Measurements from ENCODE around the gene POLR3GL.

POLR3GL gene

DNA sequence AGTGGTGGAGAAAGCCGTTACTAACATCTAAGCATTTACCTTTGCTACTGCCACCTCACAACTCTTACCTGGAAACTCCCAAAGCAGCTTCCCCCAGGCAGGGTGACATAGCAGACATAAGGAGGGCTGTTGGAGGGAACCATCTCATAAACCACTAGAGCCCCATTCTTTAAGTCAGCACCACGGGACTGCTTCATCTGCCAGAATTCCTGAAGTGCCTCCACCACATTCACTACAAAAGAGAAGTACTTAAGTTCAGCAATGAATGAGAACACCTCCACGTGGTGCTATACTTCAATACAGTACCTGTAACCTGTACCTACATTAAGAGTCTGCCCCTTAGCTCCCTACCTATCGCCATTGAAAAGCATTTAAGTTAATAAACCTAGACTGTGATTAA, 16.9 kb upstream of the POLR3GL start:
- TF ChIP-seq, protein P1, sequence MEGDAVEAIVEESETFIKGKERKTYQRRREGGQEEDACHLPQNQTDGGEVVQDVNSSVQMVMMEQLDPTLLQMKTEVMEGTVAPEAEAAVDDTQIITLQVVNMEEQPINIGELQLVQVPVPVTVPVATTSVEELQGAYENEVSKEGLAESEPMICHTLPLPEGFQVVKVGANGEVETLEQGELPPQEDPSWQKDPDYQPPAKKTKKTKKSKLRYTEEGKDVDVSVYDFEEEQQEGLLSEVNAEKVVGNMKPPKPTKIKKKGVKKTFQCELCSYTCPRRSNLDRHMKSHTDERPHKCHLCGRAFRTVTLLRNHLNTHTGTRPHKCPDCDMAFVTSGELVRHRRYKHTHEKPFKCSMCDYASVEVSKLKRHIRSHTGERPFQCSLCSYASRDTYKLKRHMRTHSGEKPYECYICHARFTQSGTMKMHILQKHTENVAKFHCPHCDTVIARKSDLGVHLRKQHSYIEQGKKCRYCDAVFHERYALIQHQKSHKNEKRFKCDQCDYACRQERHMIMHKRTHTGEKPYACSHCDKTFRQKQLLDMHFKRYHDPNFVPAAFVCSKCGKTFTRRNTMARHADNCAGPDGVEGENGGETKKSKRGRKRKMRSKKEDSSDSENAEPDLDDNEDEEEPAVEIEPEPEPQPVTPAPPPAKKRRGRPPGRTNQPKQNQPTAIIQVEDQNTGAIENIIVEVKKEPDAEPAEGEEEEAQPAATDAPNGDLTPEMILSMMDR (IDR thresholded peaks at IDR 0.05; ENCODE audit: insufficient read depth, low read length): no peak
- TF ChIP-seq SPI1 (IDR thresholded peaks at IDR 0.05; ENCODE audit: borderline replicate concordance, low read depth) (no peak), POLR2AphosphoS5 (IDR thresholded peaks at IDR 0.05; ENCODE audit: low read depth) (no peak), GABPA (IDR thresholded peaks at IDR 0.05; ENCODE audit: low read depth) (no peak)
- TF ChIP-seq, protein P2, sequence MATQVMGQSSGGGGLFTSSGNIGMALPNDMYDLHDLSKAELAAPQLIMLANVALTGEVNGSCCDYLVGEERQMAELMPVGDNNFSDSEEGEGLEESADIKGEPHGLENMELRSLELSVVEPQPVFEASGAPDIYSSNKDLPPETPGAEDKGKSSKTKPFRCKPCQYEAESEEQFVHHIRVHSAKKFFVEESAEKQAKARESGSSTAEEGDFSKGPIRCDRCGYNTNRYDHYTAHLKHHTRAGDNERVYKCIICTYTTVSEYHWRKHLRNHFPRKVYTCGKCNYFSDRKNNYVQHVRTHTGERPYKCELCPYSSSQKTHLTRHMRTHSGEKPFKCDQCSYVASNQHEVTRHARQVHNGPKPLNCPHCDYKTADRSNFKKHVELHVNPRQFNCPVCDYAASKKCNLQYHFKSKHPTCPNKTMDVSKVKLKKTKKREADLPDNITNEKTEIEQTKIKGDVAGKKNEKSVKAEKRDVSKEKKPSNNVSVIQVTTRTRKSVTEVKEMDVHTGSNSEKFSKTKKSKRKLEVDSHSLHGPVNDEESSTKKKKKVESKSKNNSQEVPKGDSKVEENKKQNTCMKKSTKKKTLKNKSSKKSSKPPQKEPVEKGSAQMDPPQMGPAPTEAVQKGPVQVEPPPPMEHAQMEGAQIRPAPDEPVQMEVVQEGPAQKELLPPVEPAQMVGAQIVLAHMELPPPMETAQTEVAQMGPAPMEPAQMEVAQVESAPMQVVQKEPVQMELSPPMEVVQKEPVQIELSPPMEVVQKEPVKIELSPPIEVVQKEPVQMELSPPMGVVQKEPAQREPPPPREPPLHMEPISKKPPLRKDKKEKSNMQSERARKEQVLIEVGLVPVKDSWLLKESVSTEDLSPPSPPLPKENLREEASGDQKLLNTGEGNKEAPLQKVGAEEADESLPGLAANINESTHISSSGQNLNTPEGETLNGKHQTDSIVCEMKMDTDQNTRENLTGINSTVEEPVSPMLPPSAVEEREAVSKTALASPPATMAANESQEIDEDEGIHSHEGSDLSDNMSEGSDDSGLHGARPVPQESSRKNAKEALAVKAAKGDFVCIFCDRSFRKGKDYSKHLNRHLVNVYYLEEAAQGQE (IDR thresholded peaks at IDR 0.05; ENCODE audit: insufficient replicate concordance, low read depth): no peak
- no peak for DNase-seq (ENCODE audit: low read depth in 1 of 2, low spot score in 1 of 2)
- H3K27me3 ChIP-seq (ENCODE audit: insufficient read depth, poor library complexity, severe bottlenecking): no peaks in the 10 kb centered on the region
- H3K27ac ChIP-seq (replicated peaks): no peak overlapping the region
- H3K4me3 ChIP-seq (replicated peaks; ENCODE audit: insufficient read depth, low read length): no peak overlapping the region

DNA sequence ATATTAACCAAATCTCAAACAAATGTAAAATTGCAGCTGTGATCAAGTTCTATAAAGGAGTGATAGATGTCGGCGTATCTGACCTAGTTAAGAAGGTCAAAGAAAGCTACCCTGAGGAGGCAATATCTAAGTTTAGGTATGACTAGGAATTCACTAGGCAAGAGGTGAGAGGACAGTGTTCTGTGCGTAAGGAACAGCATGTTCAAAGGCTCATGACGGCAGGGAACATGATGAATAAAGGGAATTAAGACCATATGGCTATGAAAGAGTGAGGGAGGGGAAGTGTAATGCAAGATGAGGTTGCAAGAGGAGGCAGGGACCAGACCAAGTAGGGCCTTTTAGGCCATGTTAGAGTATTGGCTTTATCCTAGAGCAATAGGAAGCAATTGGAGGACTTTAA, 15.3 kb upstream of the POLR3GL start:
- no peak for TF ChIP-seq SPI1 (IDR thresholded peaks at IDR 0.05; ENCODE audit: borderline replicate concordance, low read depth)
- TF ChIP-seq GABPA (IDR thresholded peaks at IDR 0.05; ENCODE audit: low read depth): no peak
- H3K27me3 ChIP-seq (ENCODE audit: insufficient read depth, poor library complexity, severe bottlenecking): no peaks in the 10 kb centered on the region
- no peak for DNase-seq (ENCODE audit: low read depth in 1 of 2, low spot score in 1 of 2)
- no peak overlapping the region for H3K4me3 ChIP-seq (replicated peaks; ENCODE audit: insufficient read depth, low read length)
- H3K27ac ChIP-seq (replicated peaks): no peak overlapping the region

DNA sequence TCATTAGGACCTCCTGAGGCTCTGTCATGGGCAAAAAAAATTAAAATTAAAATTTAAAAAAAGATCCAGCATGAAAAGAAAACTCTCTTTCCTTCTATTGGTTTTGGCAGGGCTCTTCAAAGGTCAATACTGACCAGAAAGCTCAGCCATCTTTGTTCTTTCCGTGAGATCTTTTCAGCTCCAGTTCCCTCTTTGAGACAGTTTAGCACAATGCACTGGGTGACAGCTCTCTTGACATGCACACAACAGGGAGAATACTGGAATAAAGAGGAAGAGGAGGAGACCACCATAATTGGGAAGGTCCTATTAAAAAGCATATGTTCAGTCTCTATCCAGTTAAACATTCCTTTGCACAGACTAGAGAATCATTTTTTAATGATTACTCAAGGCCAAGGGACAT, 13.0 kb upstream of the POLR3GL start:
- Histone ChIP-seq H3K27ac (replicated peaks) (no peak overlapping the region), H3K4me3 (replicated peaks; ENCODE audit: insufficient read depth, low read length) (no peak overlapping the region), H3K27me3 (ENCODE audit: insufficient read depth, poor library complexity, severe bottlenecking) (no peaks in the 10 kb centered on the region)
- TF ChIP-seq, protein P2 (IDR thresholded peaks at IDR 0.05; ENCODE audit: insufficient replicate concordance, low read depth): no peak
- TF ChIP-seq SPI1 (IDR thresholded peaks at IDR 0.05; ENCODE audit: borderline replicate concordance, low read depth): no peak
- TF ChIP-seq GABPA (IDR thresholded peaks at IDR 0.05; ENCODE audit: low read depth): no peak
- DNase-seq (ENCODE audit: low read depth in 1 of 2, low spot score in 1 of 2): no peak

DNA sequence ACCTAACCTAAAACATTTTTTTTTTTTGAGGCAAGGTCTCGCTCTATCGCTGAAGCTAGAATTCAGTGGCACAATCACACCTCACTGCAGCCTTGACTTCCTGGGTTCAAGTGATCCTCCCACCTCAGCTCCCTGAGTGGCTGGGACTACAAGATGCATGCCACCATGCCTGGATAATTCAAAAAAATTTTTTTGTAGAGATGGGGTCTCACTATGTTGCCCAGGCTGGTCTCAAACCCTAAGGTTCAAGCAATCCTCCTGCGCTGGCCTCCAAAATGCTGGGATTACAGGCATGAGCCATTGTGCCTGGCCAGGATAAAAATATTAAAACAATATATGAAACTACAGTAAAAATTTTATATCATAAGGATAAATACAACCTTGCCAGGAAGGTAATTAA, 11.6 kb upstream of the POLR3GL start:
- H3K27ac ChIP-seq (replicated peaks): no peak overlapping the region
- no peak for TF ChIP-seq SPI1 (IDR thresholded peaks at IDR 0.05; ENCODE audit: borderline replicate concordance, low read depth)
- TF ChIP-seq, protein P2 (IDR thresholded peaks at IDR 0.05; ENCODE audit: insufficient replicate concordance, low read depth): no peak
- TF ChIP-seq, protein P1 (IDR thresholded peaks at IDR 0.05; ENCODE audit: insufficient read depth, low read length): no peak
- TF ChIP-seq POLR2AphosphoS5 (IDR thresholded peaks at IDR 0.05; ENCODE audit: low read depth): no peak
- no peak overlapping the region for H3K4me3 ChIP-seq (replicated peaks; ENCODE audit: insufficient read depth, low read length)
- DNase-seq (ENCODE audit: low read depth in 1 of 2, low spot score in 1 of 2): no peak
- no peaks in the 10 kb centered on the region for H3K27me3 ChIP-seq (ENCODE audit: insufficient read depth, poor library complexity, severe bottlenecking)

Data from HL-60 (cell line).